PFSK-1 (cell line): ENCODE data around the gene AXIN2.

ENCODE experiments used
- FOXP2 ChIP-seq: optimal IDR thresholded peaks from 2 replicates; pipeline ENCODE3; 2011; ENCODE audit warnings: borderline replicate concordance, control low read depth, inconsistent platforms; ENCODE audit not compliant: insufficient read depth; ENCODE audit errors: extremely low read length, extremely low read depth
- POLR2AphosphoS5 ChIP-seq: IDR thresholded peaks from 2 replicates; pipeline ENCODE4 v1.6.1; 2012; ENCODE audit warnings: low read depth, mild to moderate bottlenecking, control low read depth, low read length, moderate library complexity
- REST ChIP-seq, 2 experiments: IDR thresholded peaks; 2 replicates each; pipeline versions ENCODE4 v1.6.1 to v1.8.0; 2011 to 2012; ENCODE audit warnings: low read depth in 2 of 2, low read length in 2 of 2, control low read depth in 1 of 2, inconsistent platforms in 1 of 2, mild to moderate bottlenecking in 1 of 2, moderate library complexity in 1 of 2; ENCODE audit not compliant: insufficient read depth in 1 of 2
- SIN3A ChIP-seq: IDR thresholded peaks from 2 replicates; pipeline ENCODE4 v1.6.1; 2012; ENCODE audit warnings: mild to moderate bottlenecking, low read length, moderate library complexity, borderline replicate concordance; ENCODE audit not compliant: insufficient read depth
- TAF1 ChIP-seq: IDR thresholded peaks from 2 replicates; pipeline ENCODE4 v1.6.1; 2012; ENCODE audit warnings: low read length, control low read depth, borderline replicate concordance; ENCODE audit not compliant: insufficient read depth

- TF ChIP-seq TAF1 (no peak), POLR2AphosphoS5 (no peak), REST (IDR thresholded peaks at IDR 0.05; ENCODE audit: insufficient read depth in 1 of 2, low read depth in 2 of 2, low read length in 2 of 2) (no peak), SIN3A (no peak), FOXP2 (no peak)
Measured at GRCh38 chr17:65539630-65540266, 21.7 kb downstream of the AXIN2 start.
